Thyroid gland (tissue), 4 donors: ENCODE measurements around the gene JADE1.

ENCODE experiments used
- CTCF ChIP-seq, 6 experiments: fragments of 200-600 bp in 3 of 6; fragments of 450-650 bp in 3 of 6; sonication (generic) in 3 of 6; IDR thresholded peaks; one replicate each; pipeline ENCODE4 v1.5.1; 2016 to 2019; ENCODE audit warnings: antibody characterized with exemption in 6 of 6, mild to moderate bottlenecking in 2 of 6, inconsistent platforms in 1 of 6, moderate library complexity in 1 of 6
- POLR2A ChIP-seq, 2 donors: fragments of 450-650 bp; IDR thresholded peaks; one replicate each; pipeline ENCODE4 v1.6.1; 2017; ENCODE audit warnings: antibody characterized with exemption in 2 of 2, mild to moderate bottlenecking in 2 of 2, moderate library complexity in 1 of 2

GRCh38 chr4:128803783-128804182 is 5.7 kb upstream of the JADE1 start:
- TF ChIP-seq CTCF (IDR thresholded peaks at IDR 0.05), result no peak
- TF ChIP-seq POLR2A (IDR thresholded peaks at IDR 0.05), result no peak
